A549 (cell line): Measurements from ENCODE around the gene KCND3. TPM values are rescaled to one million over a fixed set of nuclear protein-coding genes. Genes with fewer than 3 reads are reported as not detected.

Experiments used
- ATAC-seq, 2 experiments: fragments of 200-7000 bp in 1 of 2; fragments of >200 bp in 1 of 2; cut with Nextera tagmentation in 1 of 2; cut with Tn5 transposase in 1 of 2; 3 replicates each; pipeline versions ENCODE4 v1.8.0 to v1.9.1; 2018 to 2020; ENCODE audit warnings: mild to moderate bottlenecking in 1 of 2, moderate library complexity in 1 of 2
- CTCF ChIA-PET: fragments of 300-600 bp; sonication (Branson Sonifier 250); formaldehyde crosslinking; extraction: SDS; loops from one replicate; lab custom pipeline; 2021; ENCODE audit warnings: antibody characterized with exemption, inconsistent platforms; lab: Yijun Ruan, JAX
- POLR2A ChIA-PET: fragments of 350-600 bp; formaldehyde crosslinking; extraction: SDS; loops from one replicate; lab custom pipeline; 2021; ENCODE audit warnings: antibody characterized with exemption, inconsistent platforms; lab: Yijun Ruan, JAX
- DNase-seq, 2 experiments: peaks; one replicate each; pipeline versions ENCODE4 v3.0.0 to v3.0.0-alpha.2; 2011 to 2016; ENCODE audit warnings: low read depth in 1 of 2, low spot score in 1 of 2
- FAIRE-seq: peaks from 2 replicates; lab custom pipeline; 2011; peaks lifted over from hg19 to GRCh38; lab: Jason Lieb, UNC
- H3K27ac ChIP-seq, 2 experiments: fragments of >200 bp; sonication (Bioruptor Twin); formaldehyde crosslinking; 3 replicates each; pipeline ENCODE4 v1.5.1; 2016 to 2017
- H3K4me1 ChIP-seq: fragments of >200 bp; sonication (Bioruptor Twin); formaldehyde crosslinking; 3 replicates; pipeline ENCODE4 v1.6.1; 2016
- H3K4me2 ChIP-seq: fragments of >200 bp; sonication (Bioruptor Twin); formaldehyde crosslinking; 3 replicates; pipeline ENCODE4 v1.6.1; 2016
- H3K4me3 ChIP-seq: fragments of >200 bp; sonication (Bioruptor Twin); formaldehyde crosslinking; 3 replicates; pipeline ENCODE4 v1.5.1; 2016
- H3K9me3 ChIP-seq: fragments of >200 bp; sonication (Bioruptor Twin); formaldehyde crosslinking; 3 replicates; pipeline ENCODE4 v1.6.1; 2016
- BHLHE40 ChIP-seq: IDR thresholded peaks from 2 replicates; pipeline ENCODE4 v1.6.1; 2012; ENCODE audit warnings: low read depth, low read length, inconsistent platforms
- CEBPB ChIP-seq, 2 experiments: fragments of >200 bp in 1 of 2; sonication (Bioruptor Twin) in 1 of 2; formaldehyde crosslinking in 1 of 2; IDR thresholded peaks; 2 replicates each; pipeline ENCODE4 v1.6.1; 2012 to 2016
- CHD2 ChIP-seq: fragments of 150-350 bp; IDR thresholded peaks from 2 replicates; pipeline ENCODE4 v1.6.1; 2014; ENCODE audit warnings: low read length; ENCODE audit not compliant: partially characterized antibody
- EHF ChIP-seq: fragments of 250-450 bp; sonication (Bioruptor Pico); IDR thresholded peaks from 2 replicates; pipeline ENCODE4 v1.5.0; 2020; ENCODE audit warnings: mild to moderate bottlenecking
- EHMT2 ChIP-seq: fragments of 200-600 bp; sonication (generic); IDR thresholded peaks from 2 replicates; pipeline ENCODE4 v1.6.1; 2016; ENCODE audit warnings: antibody characterized with exemption, low read depth, mild to moderate bottlenecking, moderate library complexity
- FOSL2 ChIP-seq, 2 experiments: fragments of 450-650 bp in 1 of 2; fragments of >200 bp in 1 of 2; sonication (Bioruptor Twin) in 1 of 2; formaldehyde crosslinking; IDR thresholded peaks; 2 replicates each; pipeline versions ENCODE4 v1.5.0 to v1.6.1; 2016 to 2020; ENCODE audit warnings: mild to moderate bottlenecking in 1 of 2, moderate library complexity in 1 of 2
- HEYL ChIP-seq: fragments of 250-450 bp; sonication (Bioruptor Pico); IDR thresholded peaks from 2 replicates; pipeline ENCODE4 v1.8.0; 2021; ENCODE audit warnings: mild to moderate bottlenecking, moderate library complexity
- JUN ChIP-seq, 2 experiments: fragments of >200 bp; sonication (Bioruptor Twin); formaldehyde crosslinking; IDR thresholded peaks; 2 replicates in 1 of 2; 3 replicates in 1 of 2; pipeline ENCODE4 v1.6.1; 2016 to 2017
- JUNB ChIP-seq: fragments of >200 bp; sonication (Bioruptor Twin); formaldehyde crosslinking; IDR thresholded peaks from 2 replicates; pipeline ENCODE4 v1.6.1; 2016
- MAFK ChIP-seq: fragments of 450-650 bp; IDR thresholded peaks from 2 replicates; pipeline ENCODE4 v1.6.1; 2014; ENCODE audit not compliant: partially characterized antibody
- MAZ ChIP-seq: fragments of 150-350 bp; IDR thresholded peaks from 2 replicates; pipeline ENCODE4 v1.6.1; 2014; ENCODE audit warnings: antibody characterized with exemption, low read depth, low read length, borderline replicate concordance
- NPAS2 ChIP-seq: fragments of 250-450 bp; sonication (Bioruptor Pico); IDR thresholded peaks from 2 replicates; pipeline ENCODE4 v1.8.0; 2022; ENCODE audit warnings: mild to moderate bottlenecking, moderate library complexity, borderline replicate concordance
- NR3C1 ChIP-seq: fragments of >200 bp; sonication (Bioruptor Twin); formaldehyde crosslinking; IDR thresholded peaks from 3 replicates; pipeline ENCODE4 v1.6.1; 2017
- POLR2A ChIP-seq: IDR thresholded peaks from 2 replicates; pipeline ENCODE4 v1.6.1; 2012; ENCODE audit warnings: mild to moderate bottlenecking, low read length
- POLR2AphosphoS2 ChIP-seq: conservative IDR thresholded peaks from 2 replicates; pipeline ENCODE4 v1.6.1; 2012; ENCODE audit warnings: low read length, improper control_type of control experiment, inconsistent platforms
- RARB ChIP-seq: fragments of 250-450 bp; sonication (Bioruptor Pico); IDR thresholded peaks from 2 replicates; pipeline ENCODE4 v1.8.0; 2021; ENCODE audit warnings: mild to moderate bottlenecking, moderate library complexity
- RNF2 ChIP-seq: fragments of 200-600 bp; sonication (generic); IDR thresholded peaks from 2 replicates; pipeline ENCODE4 v1.6.1; 2016; ENCODE audit warnings: low read depth, mild to moderate bottlenecking, antibody characterized with exemption, moderate library complexity, borderline replicate concordance
- SMC3 ChIP-seq: fragments of >200 bp; sonication (Bioruptor Twin); formaldehyde crosslinking; IDR thresholded peaks from 3 replicates; pipeline ENCODE4 v1.6.1; 2018; ENCODE audit warnings: inconsistent platforms
- ZFP36 ChIP-seq: fragments of 450-650 bp; IDR thresholded peaks from 2 replicates; pipeline ENCODE4 v1.6.1; 2014; ENCODE audit warnings: borderline replicate concordance; ENCODE audit not compliant: partially characterized antibody
- ZNF302 ChIP-seq: fragments of 250-450 bp; sonication (Bioruptor Pico); IDR thresholded peaks from 2 replicates; pipeline ENCODE4 v1.9.0; 2021; ENCODE audit warnings: inconsistent platforms, mild to moderate bottlenecking, moderate library complexity
- WGBS: methylation state at CpG from one replicate; pipeline ENCODE4 v1.1.6; 2017; ENCODE audit errors: missing lambda C conversion rate; 5-methylcytosine and 5-hydroxymethylcytosine counted together
- polyA plus RNA-seq, 4 experiments: library from polyadenylated mRNA; depleted of rRNA in 3 of 4; stranded (reverse); fragments of >200 nt; fragmentation: RNase III in 1 of 4; extraction: RNeasy Plus Mini Kit Qiagen cat#74134 plus additional on column Dnase treatment in 1 of 4; gene quantifications; 2 replicates in 3 of 4; 3 replicates in 1 of 4; pipeline ENCODE4 v1.2.3, GENCODE V29; 2011 to 2017
- TF ChIP-seq, protein P1 (sequence below): fragments of 200-600 bp; sonication (generic); IDR thresholded peaks from 2 replicates; pipeline ENCODE4 v1.6.1; 2016; ENCODE audit warnings: antibody characterized with exemption, mild to moderate bottlenecking, moderate library complexity

The KCND3 gene
- polyA plus RNA-seq, 2 of the 4 experiments (the other 2 are of a cell fraction) = not detected

DNA sequence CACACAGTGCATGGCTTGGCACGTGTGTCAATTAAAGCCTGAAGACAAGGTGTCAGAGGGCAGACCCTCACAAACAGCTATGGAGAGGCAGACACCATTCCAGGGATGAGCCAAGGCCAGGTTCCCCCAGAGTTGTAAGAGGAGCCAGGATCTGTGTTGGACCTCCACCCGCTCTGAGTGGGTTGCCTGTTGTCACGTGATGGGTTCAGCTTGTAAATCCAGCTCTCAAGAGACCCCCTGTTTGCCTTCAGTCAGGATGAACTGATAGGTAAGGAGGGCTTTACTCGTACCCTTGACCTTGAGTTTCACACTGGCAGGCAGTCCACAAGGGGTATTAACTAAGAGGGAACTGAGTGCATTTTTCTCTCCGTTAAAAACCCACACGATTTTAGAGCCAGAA lies 27.7 kb upstream of the KCND3 start:
- Histone ChIP-seq H3K9me3 (no peaks in the 10 kb centered on the region), H3K4me1 (no peaks in the 10 kb centered on the region), H3K4me2 (no peak overlapping the region), H3K27ac (no peak overlapping the region)
- 17% methylated on average over 5 of the region's 6 CpGs for WGBS
- CTCF ChIA-PET = no interaction called here
- DNase-seq (no peak), FAIRE-seq (no peak), ATAC-seq (no peak)
- TF ChIP-seq JUNB (no peak), CEBPB (IDR thresholded peaks at IDR 0.05) (no peak), NPAS2 (CRISPR knock-in tag) (no peak)
- TF ChIP-seq, protein P1, sequence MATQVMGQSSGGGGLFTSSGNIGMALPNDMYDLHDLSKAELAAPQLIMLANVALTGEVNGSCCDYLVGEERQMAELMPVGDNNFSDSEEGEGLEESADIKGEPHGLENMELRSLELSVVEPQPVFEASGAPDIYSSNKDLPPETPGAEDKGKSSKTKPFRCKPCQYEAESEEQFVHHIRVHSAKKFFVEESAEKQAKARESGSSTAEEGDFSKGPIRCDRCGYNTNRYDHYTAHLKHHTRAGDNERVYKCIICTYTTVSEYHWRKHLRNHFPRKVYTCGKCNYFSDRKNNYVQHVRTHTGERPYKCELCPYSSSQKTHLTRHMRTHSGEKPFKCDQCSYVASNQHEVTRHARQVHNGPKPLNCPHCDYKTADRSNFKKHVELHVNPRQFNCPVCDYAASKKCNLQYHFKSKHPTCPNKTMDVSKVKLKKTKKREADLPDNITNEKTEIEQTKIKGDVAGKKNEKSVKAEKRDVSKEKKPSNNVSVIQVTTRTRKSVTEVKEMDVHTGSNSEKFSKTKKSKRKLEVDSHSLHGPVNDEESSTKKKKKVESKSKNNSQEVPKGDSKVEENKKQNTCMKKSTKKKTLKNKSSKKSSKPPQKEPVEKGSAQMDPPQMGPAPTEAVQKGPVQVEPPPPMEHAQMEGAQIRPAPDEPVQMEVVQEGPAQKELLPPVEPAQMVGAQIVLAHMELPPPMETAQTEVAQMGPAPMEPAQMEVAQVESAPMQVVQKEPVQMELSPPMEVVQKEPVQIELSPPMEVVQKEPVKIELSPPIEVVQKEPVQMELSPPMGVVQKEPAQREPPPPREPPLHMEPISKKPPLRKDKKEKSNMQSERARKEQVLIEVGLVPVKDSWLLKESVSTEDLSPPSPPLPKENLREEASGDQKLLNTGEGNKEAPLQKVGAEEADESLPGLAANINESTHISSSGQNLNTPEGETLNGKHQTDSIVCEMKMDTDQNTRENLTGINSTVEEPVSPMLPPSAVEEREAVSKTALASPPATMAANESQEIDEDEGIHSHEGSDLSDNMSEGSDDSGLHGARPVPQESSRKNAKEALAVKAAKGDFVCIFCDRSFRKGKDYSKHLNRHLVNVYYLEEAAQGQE = no peak
- TF ChIP-seq, all 56 proteins: peak for 0
- POLR2A ChIA-PET = no interaction called here
- H3K4me3 ChIP-seq = no peak overlapping the region

DNA sequence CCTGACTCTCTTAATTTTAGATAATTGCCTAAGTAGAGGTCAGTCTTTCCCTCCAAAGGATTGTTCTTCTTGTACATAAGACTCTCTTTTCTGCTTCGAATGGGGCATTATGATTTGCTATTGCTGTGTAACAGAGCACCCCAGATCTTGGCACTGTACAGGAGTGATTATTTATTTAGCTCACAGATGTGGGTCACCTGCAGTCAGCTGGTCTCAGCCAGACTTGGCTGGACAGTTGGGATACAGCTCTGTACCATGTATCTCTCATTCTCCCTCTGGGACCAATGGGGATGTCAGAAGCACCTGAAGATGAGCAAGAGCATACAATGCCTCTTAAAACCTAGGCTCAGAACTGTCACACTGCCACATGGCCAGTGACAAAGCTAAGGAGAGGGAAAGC lies 23.4 kb upstream of the KCND3 start:
- no peaks in the 10 kb centered on the region for H3K4me1 ChIP-seq
- H3K4me3 ChIP-seq = no peak overlapping the region
- CTCF ChIA-PET = no interaction called here
- TF ChIP-seq MAZ = no peak
- no peak for TF ChIP-seq POLR2A
- no peak for TF ChIP-seq JUN (IDR thresholded peaks at IDR 0.05)
- no peak for TF ChIP-seq JUNB
- TF ChIP-seq RNF2 = no peak
- no peak for TF ChIP-seq RARB (CRISPR knock-in tag)
- no peak for TF ChIP-seq SMC3
- no peak for TF ChIP-seq NR3C1
- no peak for TF ChIP-seq EHF (CRISPR knock-in tag)
- no peak for TF ChIP-seq CHD2
- TF ChIP-seq EHMT2 = no peak
- no peak for TF ChIP-seq ZFP36
- TF ChIP-seq ZNF302 (CRISPR knock-in tag) = no peak
- TF ChIP-seq POLR2AphosphoS2 = no peak
- no peak for TF ChIP-seq HEYL (CRISPR knock-in tag)
- TF ChIP-seq FOSL2 (IDR thresholded peaks at IDR 0.05) = no peak
- no peak for TF ChIP-seq FOSL2 (CRISPR knock-in tag; IDR thresholded peaks at IDR 0.05)
- no peak for TF ChIP-seq BHLHE40
- no peaks in the 10 kb centered on the region for H3K9me3 ChIP-seq
- ATAC-seq (no peak), FAIRE-seq (no peak), DNase-seq (no peak)
- 0% methylated on average over 1 of the region's 1 CpG for WGBS
- H3K27ac ChIP-seq = no peak overlapping the region
- POLR2A ChIA-PET = no interaction called here
- no peak overlapping the region for H3K4me2 ChIP-seq

DNA sequence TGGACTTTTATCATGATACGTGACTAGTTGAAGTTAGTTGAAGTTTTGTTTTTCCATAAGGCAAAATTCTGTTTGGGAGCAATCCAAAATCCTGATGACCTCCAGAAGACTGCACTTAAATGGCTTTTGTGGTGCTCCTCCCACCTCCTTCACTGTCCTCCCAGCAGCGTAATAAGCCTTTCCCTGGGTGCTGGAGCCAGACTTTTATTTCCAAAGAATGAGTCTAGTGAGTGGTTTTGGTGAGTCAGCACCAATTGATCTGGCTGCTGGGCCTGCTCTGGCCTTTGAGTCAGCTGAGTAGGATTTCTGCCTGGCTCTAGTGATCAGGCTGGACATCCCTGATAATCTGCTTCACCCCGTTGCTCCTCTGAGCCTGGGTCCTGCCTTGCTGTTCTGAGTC lies 21.7 kb upstream of the KCND3 start:
- no peak for FAIRE-seq

More for the DNA sequence above, 21.7 kb upstream of the KCND3 start:
- Histone ChIP-seq H3K4me3 (no peak overlapping the region), H3K4me1 (no peaks in the 10 kb centered on the region), H3K4me2 (no peak overlapping the region), H3K27ac (no peak overlapping the region), H3K9me3 (no peaks in the 10 kb centered on the region)
- no peak for ATAC-seq
- CTCF ChIA-PET = no interaction called here
- 4% methylated on average over 3 of the region's 3 CpGs for WGBS
- POLR2A ChIA-PET = no interaction called here
- TF ChIP-seq RNF2 (no peak), MAFK (peak; percentile 2), ZNF302 (CRISPR knock-in tag) (no peak)
- no peak for DNase-seq
